IPS-15b (cell line): ENCODE data around the gene BAHCC1.

Experiments used
- H3K27me3 ChIP-seq: one replicate; pipeline ENCODE4 v1.6.1; 2013; ENCODE audit warnings: low read length; ENCODE audit not compliant: control insufficient read depth, insufficient read depth
- H3K36me3 ChIP-seq: one replicate; pipeline ENCODE4 v1.6.1; 2013; ENCODE audit warnings: low read length; ENCODE audit not compliant: control insufficient read depth, insufficient read depth
- H3K4me1 ChIP-seq: one replicate; pipeline ENCODE4 v1.6.1; 2013; ENCODE audit warnings: mild to moderate bottlenecking, low read length; ENCODE audit not compliant: control insufficient read depth, insufficient read depth
- H3K4me3 ChIP-seq: one replicate; pipeline ENCODE4 v1.5.1; 2013; ENCODE audit warnings: low read depth, low read length
- H3K9ac ChIP-seq: one replicate; pipeline ENCODE4 v1.6.1; 2013; ENCODE audit warnings: low read depth, mild to moderate bottlenecking, low read length
- H3K9me3 ChIP-seq: one replicate; pipeline ENCODE4 v1.6.1; 2013; ENCODE audit warnings: mild to moderate bottlenecking, low read length; ENCODE audit not compliant: control insufficient read depth, insufficient read depth

The BAHCC1 gene

DNA sequence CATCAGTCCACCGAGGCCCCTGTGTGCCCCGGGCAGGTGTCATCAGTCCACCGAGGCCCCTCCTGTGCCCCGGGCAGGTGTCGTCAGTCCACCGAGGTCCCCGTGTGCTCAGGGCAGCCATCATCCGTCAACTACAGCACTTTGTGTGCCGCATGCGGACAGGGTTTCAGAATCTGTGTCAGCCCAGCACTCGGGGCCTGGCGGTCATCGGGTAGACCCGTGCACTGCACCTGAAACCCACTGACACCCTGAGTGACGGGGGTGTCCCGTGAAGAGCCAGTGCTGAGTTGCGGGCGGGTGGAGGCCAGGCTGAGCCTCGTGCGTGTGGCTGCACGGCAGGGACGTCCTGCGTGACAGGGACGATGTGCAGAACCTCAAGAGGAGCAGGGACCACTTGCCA lies 38.4 kb downstream of the BAHCC1 start:
- Histone ChIP-seq H3K4me1 (no peaks in the 10 kb centered on the region), H3K4me3 (no peak overlapping the region), H3K9ac (no peak overlapping the region), H3K27me3 (no peaks in the 10 kb centered on the region), H3K36me3 (no peaks in the 10 kb centered on the region), H3K9me3 (no peaks in the 10 kb centered on the region)

DNA sequence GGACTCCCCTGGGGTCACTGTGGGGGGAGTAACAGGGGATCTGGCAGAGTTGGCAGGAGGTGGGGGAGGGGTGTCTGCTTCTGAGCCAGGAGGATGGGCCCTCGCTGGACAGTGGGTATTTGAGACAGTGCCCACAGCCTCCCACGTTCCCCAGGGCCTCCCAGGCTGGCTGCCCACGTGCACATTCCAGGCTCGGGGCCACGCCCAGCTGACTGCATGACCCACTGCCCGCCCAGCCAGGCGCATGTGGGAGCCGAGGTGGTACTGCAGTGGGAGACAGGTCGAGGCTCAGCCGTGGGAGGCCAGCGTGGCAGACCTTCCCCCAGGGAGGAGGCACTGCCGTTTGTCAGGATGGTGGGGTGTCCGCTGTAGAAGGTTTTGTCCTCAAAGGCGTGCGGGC lies 38.8 kb downstream of the BAHCC1 start:
- Histone ChIP-seq H3K9me3 (no peaks in the 10 kb centered on the region), H3K4me3 (no peak overlapping the region), H3K9ac (no peak overlapping the region), H3K27me3 (no peaks in the 10 kb centered on the region), H3K36me3 (no peaks in the 10 kb centered on the region), H3K4me1 (no peaks in the 10 kb centered on the region)

DNA sequence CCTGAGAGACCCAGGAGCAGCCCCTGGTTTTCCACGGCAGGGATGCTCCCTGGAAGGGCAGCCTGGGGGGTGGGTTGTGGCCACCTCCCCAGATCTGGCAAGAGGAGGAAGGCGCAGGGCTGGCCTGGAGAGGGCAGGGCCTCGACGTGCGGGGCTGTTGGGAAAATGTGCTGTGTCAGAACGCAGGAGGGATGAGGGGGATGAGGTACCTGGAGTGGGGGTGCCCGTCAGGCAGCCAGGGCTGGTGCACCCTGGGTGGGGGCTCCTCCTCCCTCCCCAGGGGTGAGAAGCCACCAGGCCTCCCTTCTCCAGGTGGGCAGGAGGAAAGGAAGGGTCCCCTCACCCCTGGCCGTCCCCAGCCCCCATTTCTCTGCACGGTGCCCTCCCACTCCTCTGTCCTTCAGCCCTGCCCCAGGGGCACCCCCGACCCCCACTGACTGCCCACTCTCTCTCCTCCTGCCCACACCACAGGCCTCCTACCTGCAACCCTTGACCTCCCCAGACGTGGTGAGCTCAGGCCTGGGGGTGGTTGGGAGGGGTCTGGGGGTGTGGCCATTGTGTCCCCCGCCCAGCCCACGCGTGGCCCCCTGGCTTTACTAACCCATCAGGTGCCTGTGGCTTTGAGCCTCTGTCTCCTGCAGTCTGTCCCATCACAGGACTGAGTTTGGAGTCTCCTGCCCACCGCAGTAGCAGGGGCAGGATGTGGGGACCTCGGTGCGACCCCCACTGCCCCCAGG lies 39.6 kb downstream of the BAHCC1 start:
- no peak overlapping the region for H3K4me3 ChIP-seq
- no peaks in the 10 kb centered on the region for H3K4me1 ChIP-seq
- no peaks in the 10 kb centered on the region for H3K9me3 ChIP-seq
- H3K36me3 ChIP-seq: no peaks in the 10 kb centered on the region
- H3K27me3 ChIP-seq: no peaks in the 10 kb centered on the region
- H3K9ac ChIP-seq: no peak overlapping the region

DNA sequence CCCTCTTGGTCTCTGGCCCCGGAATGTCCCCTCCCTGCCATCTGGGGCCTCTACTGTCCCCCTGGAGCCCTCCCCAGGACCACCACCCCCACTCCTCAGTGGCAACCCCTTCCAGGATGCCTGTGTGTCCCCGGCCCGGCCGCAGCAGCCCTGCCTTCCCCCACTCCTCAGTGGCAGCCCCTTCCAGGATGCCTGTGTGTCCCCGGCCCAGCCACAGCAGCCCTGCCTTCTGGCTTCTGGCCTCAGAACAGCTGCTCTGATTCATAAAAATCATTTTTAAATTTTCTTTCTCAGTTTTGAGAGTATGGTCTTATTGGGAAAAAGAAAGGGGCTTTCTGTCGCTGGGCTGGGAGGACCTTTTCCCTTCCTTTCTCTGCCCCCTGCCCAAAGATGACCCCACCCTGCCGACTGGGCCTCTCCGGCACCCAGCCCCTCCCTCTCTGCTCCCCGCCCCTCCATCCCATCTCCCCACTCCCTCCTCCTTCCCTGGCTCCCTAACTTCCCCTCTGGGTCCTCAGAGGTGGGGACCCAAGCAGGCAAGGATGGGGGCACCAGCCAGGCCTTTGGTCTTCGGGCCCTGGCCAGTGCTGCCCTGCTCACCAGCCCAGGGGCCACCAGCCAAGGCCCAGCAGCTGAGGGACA lies 40.5 kb downstream of the BAHCC1 start:
- no peaks in the 10 kb centered on the region for H3K4me1 ChIP-seq
- H3K9ac ChIP-seq: no peak overlapping the region

DNA sequence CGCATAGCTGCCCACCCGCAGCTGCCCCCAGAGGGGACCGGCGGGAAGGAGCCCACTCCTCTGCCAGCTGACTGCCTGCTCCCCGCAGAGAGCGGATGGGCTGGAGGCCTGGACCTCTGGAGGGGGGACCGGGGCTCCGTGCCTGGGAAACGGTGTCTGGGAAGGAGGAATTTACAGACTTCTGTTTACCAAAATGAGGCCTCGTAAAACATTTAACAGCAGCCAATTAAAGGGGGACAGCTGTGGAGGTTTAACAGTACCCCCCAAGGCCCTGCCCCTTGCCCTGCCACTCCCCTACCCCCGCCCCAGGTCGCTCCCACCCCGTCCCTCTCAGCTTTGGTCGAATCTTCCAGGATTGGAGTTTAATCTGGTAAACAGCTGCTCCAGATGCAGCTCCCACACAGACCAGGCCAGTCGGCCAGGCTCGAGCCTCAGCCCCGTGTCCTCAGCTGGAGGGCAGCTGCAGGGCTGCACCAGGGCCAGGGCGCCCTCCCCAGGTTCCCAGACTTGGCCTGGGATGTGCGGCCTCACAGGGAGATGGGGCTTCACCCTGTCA lies 41.1 kb downstream of the BAHCC1 start:
- Histone ChIP-seq H3K4me3 (no peak overlapping the region), H3K4me1 (no peaks in the 10 kb centered on the region), H3K9me3 (no peaks in the 10 kb centered on the region), H3K27me3 (no peaks in the 10 kb centered on the region), H3K9ac (no peak overlapping the region), H3K36me3 (no peaks in the 10 kb centered on the region)

More for the DNA sequence above, 40.5 kb downstream of the BAHCC1 start:
- H3K27me3 ChIP-seq: no peaks in the 10 kb centered on the region
- H3K36me3 ChIP-seq: no peaks in the 10 kb centered on the region
- no peak overlapping the region for H3K4me3 ChIP-seq
- H3K9me3 ChIP-seq: no peaks in the 10 kb centered on the region

DNA sequence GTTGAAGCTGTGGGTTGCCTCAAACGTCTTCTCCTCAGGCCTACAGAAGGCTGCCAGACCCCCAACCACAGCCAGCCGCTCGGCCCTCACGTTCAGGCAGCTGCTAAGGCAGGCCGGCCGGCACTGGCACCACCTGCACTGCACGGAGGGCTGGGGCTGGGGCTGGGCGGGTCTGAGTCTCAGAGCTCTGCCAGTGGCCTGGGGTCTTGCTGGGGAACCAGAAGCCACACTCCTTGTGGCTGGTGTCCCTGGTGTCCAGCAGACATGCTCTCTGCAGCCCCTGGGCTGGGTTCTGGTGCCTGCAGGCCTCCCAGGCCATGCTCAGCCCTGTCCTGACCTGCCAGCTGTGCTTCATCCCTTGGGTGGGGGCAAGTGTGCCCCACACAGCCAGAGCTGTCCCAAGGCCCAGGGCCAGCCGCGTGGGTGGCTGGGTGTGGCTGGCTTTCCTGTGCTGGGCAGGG lies 42.0 kb downstream of the BAHCC1 start:
- no peaks in the 10 kb centered on the region for H3K4me1 ChIP-seq
- no peaks in the 10 kb centered on the region for H3K9me3 ChIP-seq
- H3K36me3 ChIP-seq: no peaks in the 10 kb centered on the region
- no peak overlapping the region for H3K4me3 ChIP-seq
- H3K27me3 ChIP-seq: no peaks in the 10 kb centered on the region
- H3K9ac ChIP-seq: no peak overlapping the region

DNA sequence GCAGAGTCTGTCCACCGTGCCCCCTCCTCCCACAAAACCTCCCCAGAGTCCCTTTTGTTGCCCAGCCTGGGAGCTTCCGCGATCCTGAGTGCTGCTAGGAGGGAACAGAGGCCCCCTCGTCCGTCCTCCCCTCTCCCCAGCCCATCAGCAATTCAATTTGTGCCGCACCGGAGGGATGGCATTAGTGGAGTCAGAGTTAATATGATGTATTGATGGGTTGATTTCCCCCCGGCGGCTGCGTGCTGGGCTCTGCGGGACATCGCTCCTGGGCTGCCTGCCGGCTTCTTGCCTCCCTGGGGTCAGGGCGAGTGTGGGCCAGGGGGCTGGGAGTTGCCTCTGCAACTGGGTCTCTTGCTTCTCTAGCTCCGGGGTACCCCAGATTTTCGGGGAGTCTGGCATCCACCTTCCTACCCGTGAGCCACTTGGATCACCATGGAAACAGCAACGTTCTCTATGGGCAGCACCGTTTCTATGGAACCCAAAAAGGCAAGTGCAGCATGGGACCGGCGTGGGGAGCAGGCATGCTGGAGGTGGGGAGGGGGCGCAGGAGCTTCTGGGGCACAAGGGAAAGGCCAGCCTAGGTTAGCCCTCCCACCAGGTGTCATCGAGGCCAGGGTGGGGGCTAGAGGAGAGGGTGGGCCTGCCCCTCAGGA lies 42.9 kb downstream of the BAHCC1 start:
- Histone ChIP-seq H3K9ac (no peak overlapping the region), H3K4me1 (no peaks in the 10 kb centered on the region), H3K9me3 (no peaks in the 10 kb centered on the region), H3K4me3 (no peak overlapping the region), H3K27me3 (no peaks in the 10 kb centered on the region), H3K36me3 (no peaks in the 10 kb centered on the region)

DNA sequence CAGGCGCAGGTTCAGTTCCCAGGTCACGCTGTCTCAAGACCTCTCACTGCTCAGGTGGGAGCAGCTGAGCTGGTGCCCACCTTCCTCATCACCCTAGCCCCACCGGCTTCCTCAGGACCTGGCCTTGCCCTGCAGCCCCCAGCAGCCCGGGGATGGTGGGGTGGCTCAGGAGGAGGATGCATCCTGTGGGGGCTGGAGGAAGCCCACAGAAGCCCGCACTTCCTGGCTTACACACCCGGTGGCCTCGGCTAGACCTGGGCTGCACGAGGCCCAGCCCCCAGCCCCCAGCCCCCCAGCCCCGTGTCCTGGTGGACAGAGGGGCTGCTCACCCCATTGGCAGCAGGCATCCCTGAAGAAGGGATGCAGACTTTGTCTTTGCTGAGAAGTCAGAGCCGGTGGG lies 43.4 kb downstream of the BAHCC1 start:
- Histone ChIP-seq H3K36me3 (no peaks in the 10 kb centered on the region), H3K4me3 (no peak overlapping the region), H3K4me1 (no peaks in the 10 kb centered on the region), H3K9me3 (no peaks in the 10 kb centered on the region), H3K27me3 (no peaks in the 10 kb centered on the region), H3K9ac (no peak overlapping the region)

DNA sequence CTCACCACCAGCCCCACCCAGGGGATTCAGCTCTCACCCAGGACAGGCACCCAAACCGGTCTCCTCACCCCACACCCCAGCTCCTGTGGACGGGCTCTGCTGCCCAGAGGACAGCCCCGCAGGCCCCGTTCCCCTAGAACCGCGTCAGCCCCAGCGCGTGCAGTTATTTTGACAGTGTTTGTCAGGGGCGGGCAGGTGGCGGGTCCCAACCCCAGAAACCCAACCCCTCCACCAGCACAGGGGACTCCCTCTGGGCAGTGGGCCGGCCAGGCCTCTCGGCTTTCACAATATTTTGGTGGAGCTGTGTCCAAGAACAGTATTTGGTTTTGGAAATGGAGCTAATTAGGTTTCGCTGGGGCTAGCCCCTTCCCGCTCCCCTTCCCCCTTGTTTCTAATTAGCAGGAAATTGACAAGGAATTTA lies 44.8 kb downstream of the BAHCC1 start:
- H3K9ac ChIP-seq: no peak overlapping the region
- H3K27me3 ChIP-seq: no peaks in the 10 kb centered on the region
- H3K9me3 ChIP-seq: no peaks in the 10 kb centered on the region
- H3K4me1 ChIP-seq: no peaks in the 10 kb centered on the region
- H3K36me3 ChIP-seq: no peaks in the 10 kb centered on the region
- no peak overlapping the region for H3K4me3 ChIP-seq

DNA sequence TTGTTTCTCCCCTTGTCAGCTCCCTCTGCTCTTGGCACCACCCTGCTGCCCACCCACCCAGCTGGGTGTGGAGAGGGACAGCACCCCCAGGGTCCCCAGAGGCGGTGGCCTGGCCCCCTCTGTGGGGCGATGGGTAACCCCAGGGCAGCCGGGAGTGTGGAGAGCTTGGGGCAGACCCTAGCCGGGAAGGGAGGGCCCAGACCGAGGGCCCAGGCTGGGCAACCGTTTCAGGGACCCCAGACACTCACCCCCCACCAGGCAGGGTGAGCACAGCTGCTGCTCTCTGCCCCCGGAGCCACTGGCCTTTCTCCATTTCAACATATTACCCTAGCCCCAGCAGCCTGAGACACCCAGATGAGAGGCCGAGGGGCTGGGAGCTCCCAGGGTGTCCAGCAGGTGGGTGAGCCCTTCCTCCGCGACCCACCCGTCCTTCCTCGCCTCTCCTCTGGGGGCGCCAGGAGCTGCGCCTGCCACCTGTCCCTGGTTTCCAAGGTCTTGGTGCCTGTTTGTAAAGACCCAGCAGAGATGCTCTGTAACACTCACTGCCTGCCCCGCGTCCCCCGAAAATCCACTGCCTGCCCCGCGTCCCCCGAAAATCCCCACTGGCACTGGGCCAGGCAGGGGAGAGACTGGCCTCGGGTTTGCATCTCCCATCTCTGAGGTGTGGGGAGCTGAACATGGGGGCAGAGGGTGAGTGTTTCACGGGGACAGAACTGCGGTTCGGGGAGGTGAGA lies 45.4 kb downstream of the BAHCC1 start:
- no peaks in the 10 kb centered on the region for H3K4me1 ChIP-seq
- H3K27me3 ChIP-seq: no peaks in the 10 kb centered on the region
- H3K4me3 ChIP-seq: no peak overlapping the region
- no peaks in the 10 kb centered on the region for H3K9me3 ChIP-seq
- H3K9ac ChIP-seq: no peak overlapping the region
- no peaks in the 10 kb centered on the region for H3K36me3 ChIP-seq

DNA sequence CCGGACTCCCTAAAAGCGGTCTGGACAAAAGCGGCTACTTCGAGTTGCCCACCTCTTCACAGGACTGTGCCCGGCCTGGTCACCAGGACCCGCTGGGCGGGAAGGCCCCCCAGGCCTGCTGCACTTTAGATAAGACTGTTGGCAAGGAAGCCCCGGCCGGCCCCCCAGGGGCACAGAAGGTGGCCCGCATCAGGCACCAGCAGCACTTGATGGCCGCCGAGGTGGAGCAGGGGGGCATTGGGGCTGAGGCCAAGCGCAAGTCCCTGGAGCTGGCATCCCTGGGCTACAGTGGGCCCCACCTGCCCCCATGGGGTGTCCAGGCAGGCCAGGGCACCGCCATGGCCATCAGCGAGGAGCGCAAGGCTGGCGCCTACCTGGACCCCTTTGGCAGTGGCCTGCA lies 47.5 kb downstream of the BAHCC1 start:
- Histone ChIP-seq H3K36me3 (no peaks in the 10 kb centered on the region), H3K4me1 (no peaks in the 10 kb centered on the region), H3K9ac (no peak overlapping the region), H3K27me3 (no peaks in the 10 kb centered on the region), H3K4me3 (no peak overlapping the region), H3K9me3 (no peaks in the 10 kb centered on the region)
